ENCODE results near the gene HYCC2. TPM values are rescaled to one million over a fixed set of nuclear protein-coding genes. Genes with fewer than 3 reads are reported as not detected.

The HYCC2 gene
- polyA plus RNA-seq, 3 donors: 6.8 to 10.2 (median 7.7) TPM

DNA sequence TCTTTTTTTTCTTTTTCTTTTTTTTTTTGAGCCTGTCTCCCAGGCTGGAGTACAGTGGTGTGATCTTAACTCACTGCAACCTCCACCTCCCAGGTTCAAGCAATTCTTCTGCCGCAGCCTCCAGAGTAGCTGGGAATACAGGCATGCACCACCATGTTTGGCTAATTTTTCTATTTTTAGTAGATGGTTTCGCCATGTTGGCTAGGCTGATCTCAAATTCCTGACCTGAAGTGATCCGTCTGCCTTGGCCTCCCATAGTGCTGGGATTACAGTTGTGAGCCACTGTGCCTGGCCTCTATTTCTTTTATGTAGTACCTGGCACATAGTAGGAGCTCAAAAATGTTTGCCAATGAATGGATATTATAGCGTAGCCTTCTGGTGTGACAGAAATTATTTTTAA is 37.7 kb upstream of the HYCC2 start:
- Histone ChIP-seq H3K27me3 (ENCODE audit: control insufficient read depth in 2 of 2, insufficient read depth in 2 of 2, low read length in 2 of 2) (no peaks in the 10 kb centered on the region), H3K9ac (ENCODE audit: insufficient read depth, low read length, poor library complexity, severe bottlenecking) (no peak overlapping the region), H3K9me3 (replicated peaks in 1 of 2; ENCODE audit: control insufficient read depth in 1 of 2, insufficient read depth in 1 of 2, low read length in 2 of 2) (no peaks in the 10 kb centered on the region), H3K4me3 (replicated peaks in 1 of 3; ENCODE audit: low read depth in 2 of 3, low read length in 3 of 3) (no peak overlapping the region), H3K4me1 (ENCODE audit: control insufficient read depth in 1 of 2, insufficient read depth in 2 of 2, low read length in 2 of 2) (peaks cover 0 to 6% of the 10 kb centered on the region in 2 donors), H3K4me2 (replicated peaks; ENCODE audit: extremely low read depth, low read length, poor library complexity, severe bottlenecking) (no peak overlapping the region), H4K20me1 (ENCODE audit: insufficient read depth, low read length) (no peaks in the 10 kb centered on the region), H3K79me2 (ENCODE audit: insufficient read depth, low read length) (peaks cover 2% of the 10 kb centered on the region), H2AFZ (ENCODE audit: insufficient read depth, low read depth, low read length, poor library complexity, severe bottlenecking) (no peak overlapping the region), H3K27ac (ENCODE audit: low read depth in 1 of 2, low read length in 2 of 2) (no peak overlapping the region), H3K36me3 (replicated peaks in 1 of 2; ENCODE audit: control insufficient read depth in 1 of 2, insufficient read depth in 2 of 2, low read length in 2 of 2) (peaks cover 0 to 4% of the 10 kb centered on the region in 2 donors)
- intact Hi-C loops (cut with micrococcal nuclease): no loop called here
- no peaks in the 10 kb centered on the region for H3K9me3 Mint-ChIP-seq
- H3K4me1 Mint-ChIP-seq: peaks cover 14% of the 10 kb centered on the region
- WGBS (ENCODE audit: insufficient coverage): 93% methylated on average over 2 of the region's 4 CpGs
- no peaks in the 10 kb centered on the region for H3K27me3 Mint-ChIP-seq (ENCODE audit: low read depth in 3 of 3)
- TF ChIP-seq, protein P1, sequence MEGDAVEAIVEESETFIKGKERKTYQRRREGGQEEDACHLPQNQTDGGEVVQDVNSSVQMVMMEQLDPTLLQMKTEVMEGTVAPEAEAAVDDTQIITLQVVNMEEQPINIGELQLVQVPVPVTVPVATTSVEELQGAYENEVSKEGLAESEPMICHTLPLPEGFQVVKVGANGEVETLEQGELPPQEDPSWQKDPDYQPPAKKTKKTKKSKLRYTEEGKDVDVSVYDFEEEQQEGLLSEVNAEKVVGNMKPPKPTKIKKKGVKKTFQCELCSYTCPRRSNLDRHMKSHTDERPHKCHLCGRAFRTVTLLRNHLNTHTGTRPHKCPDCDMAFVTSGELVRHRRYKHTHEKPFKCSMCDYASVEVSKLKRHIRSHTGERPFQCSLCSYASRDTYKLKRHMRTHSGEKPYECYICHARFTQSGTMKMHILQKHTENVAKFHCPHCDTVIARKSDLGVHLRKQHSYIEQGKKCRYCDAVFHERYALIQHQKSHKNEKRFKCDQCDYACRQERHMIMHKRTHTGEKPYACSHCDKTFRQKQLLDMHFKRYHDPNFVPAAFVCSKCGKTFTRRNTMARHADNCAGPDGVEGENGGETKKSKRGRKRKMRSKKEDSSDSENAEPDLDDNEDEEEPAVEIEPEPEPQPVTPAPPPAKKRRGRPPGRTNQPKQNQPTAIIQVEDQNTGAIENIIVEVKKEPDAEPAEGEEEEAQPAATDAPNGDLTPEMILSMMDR (IDR thresholded peaks at IDR 0.05): no peak
- H3K36me3 Mint-ChIP-seq: peaks cover 12 to 13% of the 10 kb centered on the region in 2 donors
- H3K4me3 Mint-ChIP-seq: no peak overlapping the region
- no peak overlapping the region for H3K27ac Mint-ChIP-seq
- no peak for DNase-seq

DNA sequence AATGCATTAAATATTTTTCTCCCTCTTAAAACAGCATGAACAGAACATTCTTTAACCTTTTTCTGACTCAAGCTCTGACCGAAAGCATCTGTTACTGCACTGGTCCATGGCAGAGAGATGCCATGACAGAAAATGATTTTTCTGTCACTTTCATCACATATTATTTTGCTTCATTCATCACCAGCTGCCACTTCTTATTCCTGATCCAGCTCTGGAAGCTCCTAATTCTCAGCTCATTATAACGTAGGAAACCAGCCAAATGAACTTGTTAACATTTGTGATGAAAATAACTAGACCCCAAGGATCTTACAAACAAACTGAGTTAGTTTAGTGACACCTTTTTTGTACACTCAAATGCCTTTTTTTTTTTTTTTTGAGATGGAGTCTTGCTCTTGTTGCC is 36.9 kb upstream of the HYCC2 start:
- Mint-ChIP-seq H3K4me1 (peaks cover 10% of the 10 kb centered on the region), H3K27me3 (ENCODE audit: low read depth in 3 of 3) (no peaks in the 10 kb centered on the region), H3K4me3 (no peak overlapping the region), H3K27ac (no peak overlapping the region), H3K9me3 (no peaks in the 10 kb centered on the region), H3K36me3 (peaks cover 10 to 13% of the 10 kb centered on the region in 2 donors)
- no CpG with 5 or more reads among the region's 2 CpGs for WGBS (ENCODE audit: insufficient coverage)
- no peak overlapping the region for H3K9ac ChIP-seq (ENCODE audit: insufficient read depth, low read length, poor library complexity, severe bottlenecking)
- H3K36me3 ChIP-seq (replicated peaks in 1 of 2; ENCODE audit: control insufficient read depth in 1 of 2, insufficient read depth in 2 of 2, low read length in 2 of 2): peaks cover 0 to 4% of the 10 kb centered on the region in 2 donors
- intact Hi-C loops (cut with micrococcal nuclease): no loop called here
- H2AFZ ChIP-seq (ENCODE audit: insufficient read depth, low read depth, low read length, poor library complexity, severe bottlenecking): no peak overlapping the region
- H3K27me3 ChIP-seq (ENCODE audit: control insufficient read depth in 2 of 2, insufficient read depth in 2 of 2, low read length in 2 of 2): no peaks in the 10 kb centered on the region
- DNase-seq: no peak
- TF ChIP-seq, protein P1 (IDR thresholded peaks at IDR 0.05): no peak
- H3K4me3 ChIP-seq (replicated peaks in 1 of 3; ENCODE audit: low read depth in 2 of 3, low read length in 3 of 3): no peak overlapping the region
- H3K27ac ChIP-seq (ENCODE audit: low read depth in 1 of 2, low read length in 2 of 2): no peak overlapping the region
- H3K9me3 ChIP-seq (replicated peaks in 1 of 2; ENCODE audit: control insufficient read depth in 1 of 2, insufficient read depth in 1 of 2, low read length in 2 of 2): no peaks in the 10 kb centered on the region
- H4K20me1 ChIP-seq (ENCODE audit: insufficient read depth, low read length): no peaks in the 10 kb centered on the region
- peaks cover 0 to under 1% of the 10 kb centered on the region in 2 donors for H3K4me1 ChIP-seq (ENCODE audit: control insufficient read depth in 1 of 2, insufficient read depth in 2 of 2, low read length in 2 of 2)
- no peak overlapping the region for H3K4me2 ChIP-seq (replicated peaks; ENCODE audit: extremely low read depth, low read length, poor library complexity, severe bottlenecking)
- no peaks in the 10 kb centered on the region for H3K79me2 ChIP-seq (ENCODE audit: insufficient read depth, low read length)

Measured in CD14-positive monocyte (primary cell).